ENCODE data around the gene ACTR3C.

DNA sequence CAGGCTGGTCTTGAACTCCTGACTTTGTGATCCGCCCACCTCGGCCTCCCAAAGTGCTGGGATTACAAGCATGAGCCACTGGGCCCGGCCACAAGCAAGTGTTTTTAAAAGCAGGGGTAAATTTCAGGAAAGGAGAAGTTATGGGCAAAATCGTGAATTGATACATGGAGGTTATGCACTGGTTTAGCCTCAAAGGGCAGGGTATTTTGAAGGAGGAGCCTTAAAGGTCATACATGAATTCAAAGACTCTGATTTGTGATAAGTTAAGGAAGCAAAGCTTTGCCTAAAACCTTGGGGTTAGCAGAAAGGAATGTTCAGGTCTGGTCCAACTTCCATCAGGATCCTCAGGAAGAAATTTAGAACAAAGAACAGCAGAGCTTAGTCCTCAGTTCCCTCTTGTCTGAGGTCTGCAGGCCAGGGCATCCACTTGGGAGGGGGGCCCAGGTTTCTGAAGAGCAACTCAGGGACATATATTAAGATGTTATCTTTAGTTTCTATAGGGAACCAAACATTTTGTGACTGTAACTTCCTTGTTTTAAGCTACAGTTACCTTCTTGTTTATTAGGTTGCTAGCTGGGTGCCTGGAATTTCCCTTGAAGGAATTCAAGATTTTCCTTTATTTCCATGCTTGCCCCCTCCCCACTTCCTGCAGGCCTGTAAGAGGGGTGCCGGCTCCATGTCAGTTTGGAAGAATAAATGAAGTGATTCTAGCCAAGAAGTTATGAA lies 42.5 kb upstream of the ACTR3C start:
- TF ChIP-seq EZH2 (IDR thresholded peaks at IDR 0.05; ENCODE audit: low read length, missing control alignments) (no peak), CTCF (conservative IDR thresholded peaks at IDR 0.05 in 1 of 2, IDR thresholded peaks at IDR 0.05 in 1 of 2; ENCODE audit: low read depth in 1 of 2, low read length in 2 of 2) (no peak)

All from fibroblast of lung (primary cell).